HG03442 (cell line): ENCODE results near the gene DUSP8.

Experiments used
- ATAC-seq: cut with Tn5 transposase; IDR thresholded peaks from one replicate; pipeline ENCODE4 v1.9.1; 2021; ENCODE audit warnings: mild to moderate bottlenecking, moderate library complexity; ENCODE audit not compliant: unreplicated experiment

DUSP8 gene

GRCh38 chr11:1536065-1536843 is 35.8 kb downstream of the DUSP8 start:
- ATAC-seq: no peak

- no peak for ATAC-seq
These were observed 37.4 kb downstream of the DUSP8 start for GRCh38 chr11:1534682-1535081.

- ATAC-seq: no peak
These were observed 37.9 kb downstream of the DUSP8 start for GRCh38 chr11:1534171-1534570.

- ATAC-seq: no peak
These were observed 38.7 kb downstream of the DUSP8 start for GRCh38 chr11:1533342-1533725.

- no peak for ATAC-seq
These were observed 39.3 kb downstream of the DUSP8 start for GRCh38 chr11:1532606-1533341.

GRCh38 chr11:1532014-1532586 is 40.0 kb downstream of the DUSP8 start:
- ATAC-seq: no peak

- no peak for ATAC-seq
These were observed 40.5 kb downstream of the DUSP8 start for GRCh38 chr11:1531449-1532013.

GRCh38 chr11:1530686-1531448 is 41.2 kb downstream of the DUSP8 start:
- ATAC-seq: no peak

GRCh38 chr11:1529774-1530173 is 42.3 kb downstream of the DUSP8 start:
- ATAC-seq: no peak

GRCh38 chr11:1529286-1529685 is 42.8 kb downstream of the DUSP8 start:
- no peak for ATAC-seq

- no peak for ATAC-seq
These were observed 43.4 kb downstream of the DUSP8 start for GRCh38 chr11:1528710-1529109.

- no peak for ATAC-seq
These were observed 45.3 kb downstream of the DUSP8 start for GRCh38 chr11:1526785-1527184.

GRCh38 chr11:1523779-1524178 is 48.3 kb downstream of the DUSP8 start:
- ATAC-seq: no peak

- ATAC-seq: no peak
These were observed 49.0 kb downstream of the DUSP8 start for GRCh38 chr11:1523077-1523476.

GRCh38 chr11:1522081-1522424 is 50.0 kb downstream of the DUSP8 start:
- ATAC-seq: peak; percentile 31

GRCh38 chr11:1521382-1522080 is 50.5 kb downstream of the DUSP8 start:
- peak; percentile 76 for ATAC-seq

- ATAC-seq: no peak
These were observed 51.3 kb downstream of the DUSP8 start for GRCh38 chr11:1520663-1521267.

- no peak for ATAC-seq
These were observed 51.8 kb downstream of the DUSP8 start for GRCh38 chr11:1520209-1520662.

GRCh38 chr11:1519028-1520010 is 52.8 kb downstream of the DUSP8 start:
- no peak for ATAC-seq
